GM21576 (cell line): ENCODE results near the gene USP13.
"Not testable (repeated sequence)": the region's sequence is repeated elsewhere in the genome, so short reads cannot be mapped to it uniquely, and the experiment has no call there.

Experiments used
- ATAC-seq: cut with Tn5 transposase; IDR thresholded peaks from one replicate; pipeline ENCODE4 v1.9.1; 2021; ENCODE audit warnings: mild to moderate bottlenecking, moderate library complexity; ENCODE audit not compliant: unreplicated experiment

USP13 gene

GRCh38 chr3:179653096-179653797 is 407 bp downstream of the USP13 start:
- peak; percentile 60 for ATAC-seq

- ATAC-seq, result no peak
Observed at GRCh38 chr3:179655236-179655635, 2.4 kb downstream of the USP13 start.

GRCh38 chr3:179658606-179659005 is 5.8 kb downstream of the USP13 start:
- ATAC-seq, result no peak

GRCh38 chr3:179660872-179661271 is 8.0 kb downstream of the USP13 start:
- ATAC-seq, result no peak

- ATAC-seq, result no peak
Observed at GRCh38 chr3:179661777-179662176, 8.9 kb downstream of the USP13 start.

GRCh38 chr3:179663093-179663492 is 10.3 kb downstream of the USP13 start:
- no peak for ATAC-seq

- no peak for ATAC-seq
Observed at GRCh38 chr3:179666030-179666429, 13.2 kb downstream of the USP13 start.

GRCh38 chr3:179666436-179667035 is 13.7 kb downstream of the USP13 start:
- no peak for ATAC-seq

GRCh38 chr3:179668429-179668828 is 15.6 kb downstream of the USP13 start:
- no peak for ATAC-seq

- ATAC-seq, result no peak
Observed at GRCh38 chr3:179670311-179670710, 17.5 kb downstream of the USP13 start.

GRCh38 chr3:179671309-179671708 is 18.5 kb downstream of the USP13 start:
- ATAC-seq, result no peak

- ATAC-seq, result no peak
Observed at GRCh38 chr3:179671747-179672242, 19.0 kb downstream of the USP13 start.

- ATAC-seq, result no peak
Observed at GRCh38 chr3:179672918-179673317, 20.1 kb downstream of the USP13 start.

GRCh38 chr3:179673523-179673922 is 20.7 kb downstream of the USP13 start:
- ATAC-seq, result no peak

- ATAC-seq, result no peak
Observed at GRCh38 chr3:179676081-179676480, 23.2 kb downstream of the USP13 start.

GRCh38 chr3:179677884-179678283 is 25.0 kb downstream of the USP13 start:
- no peak for ATAC-seq

GRCh38 chr3:179681492-179682263 is 28.8 kb downstream of the USP13 start:
- ATAC-seq, result no peak

- ATAC-seq, result no peak
Observed at GRCh38 chr3:179682426-179683080, 29.7 kb downstream of the USP13 start.

GRCh38 chr3:179683286-179683685 is 30.4 kb downstream of the USP13 start:
- not testable (repeated sequence) for ATAC-seq

GRCh38 chr3:179687967-179688535 is 35.2 kb downstream of the USP13 start:
- no peak for ATAC-seq

- ATAC-seq, result no peak
Observed at GRCh38 chr3:179688850-179689249, 36.0 kb downstream of the USP13 start.
